ENCODE measurements around the gene TSC22D2. TPM values are rescaled to one million over a fixed set of nuclear protein-coding genes. Genes with fewer than 3 reads are reported as not detected.
"Not testable (repeated sequence)": the region's sequence is repeated elsewhere in the genome, so short reads cannot be mapped to it uniquely, and the experiment has no call there.

TSC22D2 gene
- total RNA-seq, 1 donor from 2014 or later = 66.0 TPM

GRCh38 chr3:150469031-150469930 lies 61.2 kb downstream of the TSC22D2 start:
- intact Hi-C loops (cut with DNase I) = no loop called here

GRCh38 chr3:150469931-150470740 lies 62.0 kb downstream of the TSC22D2 start:
- intact Hi-C loops (cut with DNase I) = no loop called here
- DNase-seq (ENCODE audit: low spot score) = no peak

More at GRCh38 chr3:150469031-150469930, 61.2 kb downstream of the TSC22D2 start:
- DNase-seq (ENCODE audit: low spot score) = no peak

GRCh38 chr3:150472421-150472820 lies 64.3 kb downstream of the TSC22D2 start:
- DNase-seq (ENCODE audit: low spot score) = no peak
- intact Hi-C loops (cut with DNase I) = no loop called here

GRCh38 chr3:150473161-150473560 lies 65.1 kb downstream of the TSC22D2 start:
- DNase-seq (ENCODE audit: low spot score); intact Hi-C loops (cut with DNase I): not testable (repeated sequence)

DNA sequence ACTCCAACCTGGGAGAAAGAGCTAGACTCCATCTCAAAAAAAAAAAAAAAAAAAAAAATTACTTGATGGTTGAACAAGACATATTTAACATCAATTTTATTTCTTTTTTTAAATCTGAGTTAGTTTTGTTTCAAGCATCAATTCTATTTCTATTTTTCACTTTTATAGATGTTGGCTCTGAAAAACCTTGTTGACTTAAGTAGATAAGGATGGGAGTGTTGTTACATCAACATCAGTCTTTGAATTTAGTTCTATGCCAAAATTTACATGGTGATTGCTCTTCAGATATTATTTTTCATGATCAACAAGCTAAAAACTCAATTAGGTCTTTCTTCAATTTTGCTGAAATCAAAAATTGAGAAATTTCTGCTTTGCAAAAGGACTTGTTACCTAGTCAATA lies 71.3 kb downstream of the TSC22D2 start:
- intact Hi-C loops (cut with DNase I) = no loop called here
- no peak for DNase-seq (ENCODE audit: low spot score)

- intact Hi-C loops (cut with DNase I) = no loop called here
These were observed 72.8 kb downstream of the TSC22D2 start for GRCh38 chr3:150480877-150481276.

GRCh38 chr3:150483226-150483625 lies 75.1 kb downstream of the TSC22D2 start:
- intact Hi-C loops (cut with DNase I) = no loop called here
- DNase-seq (ENCODE audit: low spot score) = no peak

More at GRCh38 chr3:150480877-150481276, 72.8 kb downstream of the TSC22D2 start:
- DNase-seq (ENCODE audit: low spot score) = no peak

GRCh38 chr3:150484410-150484809 lies 76.3 kb downstream of the TSC22D2 start:
- DNase-seq (ENCODE audit: low spot score) = no peak
- intact Hi-C loops (cut with DNase I) = no loop called here

GRCh38 chr3:150488867-150489266 lies 80.8 kb downstream of the TSC22D2 start:
- no peak for DNase-seq (ENCODE audit: low spot score)
- intact Hi-C loops (cut with DNase I) = no loop called here

- intact Hi-C loops (cut with DNase I) = loop anchor here (10.0 kb wide), 1 partner anchor 556 kb away; no protein-coding TSS in a partner anchor
These were observed 82.3 kb downstream of the TSC22D2 start for GRCh38 chr3:150490277-150490986.

DNA sequence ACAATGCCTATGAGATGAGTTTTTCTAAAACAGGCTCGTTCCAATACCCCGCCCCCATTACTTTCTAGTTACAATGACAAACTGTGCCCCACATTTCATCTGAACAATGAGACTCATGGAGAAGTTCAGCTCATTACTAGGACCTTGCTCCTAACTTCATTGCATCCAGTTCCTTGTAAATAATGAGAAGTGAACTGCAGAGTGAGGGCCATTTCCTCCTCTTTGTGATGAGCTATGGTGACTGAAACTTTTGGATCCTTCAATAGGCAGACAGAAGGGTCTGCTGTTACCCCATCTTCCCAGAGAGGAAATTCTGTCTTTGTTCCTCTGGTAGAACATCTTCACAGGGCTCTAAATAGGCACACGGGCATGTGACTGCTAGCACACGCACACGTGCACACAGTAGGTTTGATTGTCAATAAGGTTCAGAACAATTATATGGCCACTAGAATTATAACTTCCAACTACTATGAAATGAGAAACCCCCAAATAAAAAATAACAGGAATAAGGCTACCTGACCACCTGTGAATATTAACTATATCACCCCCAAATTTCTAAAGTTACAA lies 86.4 kb downstream of the TSC22D2 start:
- intact Hi-C loops (cut with DNase I) = loop anchor here (2.0 to 10.0 kb wide), 2 partner anchors 208 to 560 kb away; no protein-coding TSS in a partner anchor
- DNase-seq (ENCODE audit: low spot score) = no peak

More at GRCh38 chr3:150490277-150490986, 82.3 kb downstream of the TSC22D2 start:
- DNase-seq (ENCODE audit: low spot score) = no peak

GRCh38 chr3:150495149-150495548 lies 87.1 kb downstream of the TSC22D2 start:
- intact Hi-C loops (cut with DNase I) = loop anchor here (1.0 to 10.0 kb wide), 4 partner anchors 85 to 560 kb away; no protein-coding TSS in a partner anchor
- no peak for DNase-seq (ENCODE audit: low spot score)

DNA sequence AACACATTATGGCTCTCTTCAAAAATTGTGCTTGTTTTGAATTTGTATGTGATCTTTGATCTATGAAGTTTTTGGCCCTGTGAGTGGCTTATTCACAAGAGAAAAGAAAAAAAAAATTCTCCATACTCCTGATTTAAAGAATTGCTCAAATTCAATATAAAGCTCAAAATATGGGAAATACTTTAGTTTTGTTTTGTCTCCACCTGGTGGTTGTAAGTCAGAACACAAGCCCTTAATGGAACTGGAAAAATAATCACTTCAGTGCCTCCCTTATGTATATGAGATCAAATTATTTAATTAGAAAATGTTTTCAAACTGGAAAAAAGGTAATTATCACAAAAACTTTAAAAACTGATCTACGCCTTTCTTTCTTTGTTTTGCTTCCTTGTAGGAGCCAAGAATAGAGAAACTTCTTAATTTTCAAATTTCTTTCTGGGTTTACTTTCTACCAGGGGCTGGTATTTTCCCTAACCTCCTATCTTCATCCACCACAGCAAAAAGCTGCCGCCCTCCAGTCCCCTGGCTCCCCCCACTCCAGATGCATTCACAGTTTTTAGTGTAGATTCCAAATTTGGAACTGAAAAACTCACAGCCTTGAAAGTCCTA lies 87.6 kb downstream of the TSC22D2 start:
- intact Hi-C loops (cut with DNase I) = loop anchor here (1.0 to 10.0 kb wide), 4 partner anchors 85 to 561 kb away; no protein-coding TSS in a partner anchor
- no peak for DNase-seq (ENCODE audit: low spot score)

- intact Hi-C loops (cut with DNase I) = loop anchor here (5.0 to 10.0 kb wide), 2 partner anchors 271 to 563 kb away; no protein-coding TSS in a partner anchor
- no peak for DNase-seq (ENCODE audit: low spot score)
These were observed 89.9 kb downstream of the TSC22D2 start for GRCh38 chr3:150497956-150498355.

DNA sequence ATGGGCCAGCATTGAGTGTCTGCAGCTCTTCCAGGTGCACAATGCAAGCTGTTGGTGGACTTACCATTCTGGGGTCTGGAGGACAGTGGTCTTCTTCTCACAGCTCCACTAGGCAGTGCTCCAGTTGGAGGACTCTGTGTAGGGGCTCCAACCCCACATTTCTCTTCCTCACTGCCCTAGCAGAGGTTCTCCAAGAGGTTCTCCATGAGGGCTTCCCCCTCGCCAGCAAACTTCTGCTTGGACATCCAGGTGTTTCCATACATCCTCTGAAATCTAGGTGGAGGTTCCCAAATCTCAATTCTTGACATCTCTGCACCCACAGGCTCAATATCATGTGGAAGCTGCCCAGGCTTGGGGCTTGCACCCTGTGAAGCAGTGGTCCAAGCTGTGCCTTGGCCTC lies 92.9 kb downstream of the TSC22D2 start:
- intact Hi-C loops (cut with DNase I); DNase-seq (ENCODE audit: low spot score): not testable (repeated sequence)

DNA sequence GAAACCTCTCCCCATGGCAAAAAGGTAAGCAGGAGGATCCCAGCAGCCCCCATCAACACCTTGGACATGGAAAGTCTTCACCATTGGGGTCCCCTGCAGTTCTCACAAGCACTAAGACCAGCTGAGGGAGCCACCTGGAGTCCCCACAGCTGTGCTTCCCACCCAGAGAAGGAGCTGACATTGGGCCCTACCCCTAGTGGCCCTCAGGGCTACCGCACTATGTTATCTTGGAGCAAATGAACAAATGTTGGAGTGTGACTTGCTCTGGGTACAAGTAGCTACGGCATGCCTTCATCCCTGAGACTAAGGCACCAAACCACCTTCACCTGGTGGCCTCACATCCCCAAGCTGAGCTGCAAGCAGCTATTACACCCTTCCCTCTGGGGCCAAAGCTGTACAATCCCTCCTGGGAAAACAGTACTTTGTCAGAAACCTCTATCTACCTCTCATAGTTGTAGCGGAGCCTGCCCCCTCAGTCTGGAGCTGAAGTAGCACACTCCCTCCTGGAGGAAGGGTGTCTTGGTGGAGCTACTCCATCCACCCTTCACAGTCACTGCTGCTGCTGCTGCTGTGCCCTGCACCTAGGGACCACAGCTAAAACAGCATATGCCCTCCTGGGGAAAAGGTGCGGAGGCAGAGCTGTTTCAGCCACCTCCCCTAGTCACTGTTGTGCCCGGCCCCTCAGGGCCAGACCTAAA lies 95.5 kb downstream of the TSC22D2 start:
- no peak for DNase-seq (ENCODE audit: low spot score)
- intact Hi-C loops (cut with DNase I) = no loop called here

- intact Hi-C loops (cut with DNase I) = no loop called here
- no peak for DNase-seq (ENCODE audit: low spot score)
These were observed 96.4 kb downstream of the TSC22D2 start for GRCh38 chr3:150504483-150504882.

DNA sequence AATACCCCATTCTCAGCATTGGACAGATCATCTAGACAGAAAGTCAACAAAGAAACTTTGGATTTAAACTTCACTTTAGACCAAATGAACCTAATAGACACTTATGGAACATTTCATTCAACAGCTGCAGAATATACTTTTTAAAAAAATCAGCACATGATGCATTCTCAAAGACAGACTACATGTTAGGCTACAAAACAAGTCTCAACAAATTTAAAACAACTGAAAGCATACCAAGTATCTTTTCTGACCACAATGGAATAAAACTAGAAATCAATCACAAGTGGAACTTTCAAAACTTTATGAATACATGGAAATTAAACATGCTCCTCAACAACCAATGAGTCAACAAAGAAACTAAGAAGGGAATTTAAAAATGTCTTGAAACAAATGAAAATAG lies 100.3 kb downstream of the TSC22D2 start:
- intact Hi-C loops (cut with DNase I) = no loop called here
- DNase-seq (ENCODE audit: low spot score) = no peak

Data from cardiac septum (tissue), 1 donor.